WTC11 (cell line): ENCODE data around the gene COBLL1.

Source experiments
- ELF4 ChIP-seq: sonication (generic); formaldehyde crosslinking; IDR thresholded peaks from 2 replicates; pipeline ENCODE4 v1.8.1; 2022; ENCODE audit warnings: low read depth, mild to moderate bottlenecking, moderate library complexity, missing genetic modification reagents
- ETV6 ChIP-seq: sonication (generic); formaldehyde crosslinking; IDR thresholded peaks from 2 replicates; pipeline ENCODE4 v1.8.1; 2022; ENCODE audit warnings: mild to moderate bottlenecking, missing genetic modification reagents
- GABPB1 ChIP-seq: sonication (generic); formaldehyde crosslinking; IDR thresholded peaks from 2 replicates; pipeline ENCODE4 v1.8.1; 2023; ENCODE audit warnings: mild to moderate bottlenecking, missing genetic modification reagents
- NFYB ChIP-seq: sonication (generic); formaldehyde crosslinking; conservative IDR thresholded peaks from 2 replicates; pipeline ENCODE4 v1.8.0; 2022; ENCODE audit warnings: low read depth, missing genetic modification reagents
- SP1 ChIP-seq: sonication (generic); formaldehyde crosslinking; conservative IDR thresholded peaks from 2 replicates; pipeline ENCODE4 v1.8.1; 2022; ENCODE audit warnings: missing genetic modification reagents
- ZNF138 ChIP-seq: sonication (generic); formaldehyde crosslinking; conservative IDR thresholded peaks from 2 replicates; pipeline ENCODE4 v1.8.1; 2022; ENCODE audit warnings: mild to moderate bottlenecking, moderate library complexity, missing genetic modification reagents
- ZNF671 ChIP-seq: fragments of 250-450 bp; sonication (Bioruptor Pico); IDR thresholded peaks from 2 replicates; pipeline ENCODE4 v1.8.0; 2021; ENCODE audit warnings: mild to moderate bottlenecking
- TF ChIP-seq, protein P1 (sequence below): fragments of 200-600 bp; IDR thresholded peaks from 2 replicates; pipeline ENCODE4 v1.8.0; 2022; ENCODE audit warnings: antibody characterized with exemption
- TF ChIP-seq, protein P2 (sequence below): sonication (generic); formaldehyde crosslinking; IDR thresholded peaks from 2 replicates; pipeline ENCODE4 v1.8.1; 2022; ENCODE audit warnings: low read depth, missing genetic modification reagents, borderline replicate concordance
- TF ChIP-seq, protein P3 (sequence below): sonication (generic); formaldehyde crosslinking; IDR thresholded peaks from 2 replicates; pipeline ENCODE4 v1.8.1; 2022; ENCODE audit warnings: mild to moderate bottlenecking, moderate library complexity, missing genetic modification reagents
- TF ChIP-seq, protein P4 (sequence below): sonication (generic); formaldehyde crosslinking; conservative IDR thresholded peaks from 2 replicates; pipeline ENCODE4 v1.8.1; 2022; ENCODE audit warnings: mild to moderate bottlenecking, missing genetic modification reagents

DNA sequence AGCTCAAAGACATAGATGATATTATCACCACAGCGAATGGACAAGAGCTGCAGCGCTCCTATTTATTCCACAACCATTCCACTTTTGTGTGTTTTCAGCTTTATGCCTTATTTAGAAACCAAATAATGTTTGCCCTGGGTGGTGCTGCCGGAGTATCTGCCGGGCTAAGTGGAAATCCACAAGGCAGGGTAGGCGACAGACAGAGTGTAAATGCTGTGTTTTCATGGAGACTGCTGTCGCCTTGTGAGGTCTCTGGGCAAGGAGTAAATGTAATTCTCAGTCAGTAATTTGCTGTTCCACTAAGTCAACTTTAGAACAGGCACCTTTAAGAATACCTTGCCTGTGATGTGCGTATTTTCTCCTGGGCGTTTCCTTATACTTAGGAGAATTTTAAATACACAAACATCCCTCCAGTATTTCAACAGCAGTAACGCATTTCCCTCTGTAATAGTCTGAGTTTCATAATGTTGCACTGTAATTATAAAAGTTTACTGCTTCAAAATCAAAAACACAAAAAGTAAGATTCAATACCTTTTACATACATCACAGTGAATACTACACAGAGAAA, 60.9 kb downstream of the COBLL1 start:
- TF ChIP-seq, protein P1, sequence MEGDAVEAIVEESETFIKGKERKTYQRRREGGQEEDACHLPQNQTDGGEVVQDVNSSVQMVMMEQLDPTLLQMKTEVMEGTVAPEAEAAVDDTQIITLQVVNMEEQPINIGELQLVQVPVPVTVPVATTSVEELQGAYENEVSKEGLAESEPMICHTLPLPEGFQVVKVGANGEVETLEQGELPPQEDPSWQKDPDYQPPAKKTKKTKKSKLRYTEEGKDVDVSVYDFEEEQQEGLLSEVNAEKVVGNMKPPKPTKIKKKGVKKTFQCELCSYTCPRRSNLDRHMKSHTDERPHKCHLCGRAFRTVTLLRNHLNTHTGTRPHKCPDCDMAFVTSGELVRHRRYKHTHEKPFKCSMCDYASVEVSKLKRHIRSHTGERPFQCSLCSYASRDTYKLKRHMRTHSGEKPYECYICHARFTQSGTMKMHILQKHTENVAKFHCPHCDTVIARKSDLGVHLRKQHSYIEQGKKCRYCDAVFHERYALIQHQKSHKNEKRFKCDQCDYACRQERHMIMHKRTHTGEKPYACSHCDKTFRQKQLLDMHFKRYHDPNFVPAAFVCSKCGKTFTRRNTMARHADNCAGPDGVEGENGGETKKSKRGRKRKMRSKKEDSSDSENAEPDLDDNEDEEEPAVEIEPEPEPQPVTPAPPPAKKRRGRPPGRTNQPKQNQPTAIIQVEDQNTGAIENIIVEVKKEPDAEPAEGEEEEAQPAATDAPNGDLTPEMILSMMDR: no peak
- TF ChIP-seq ZNF138 (CRISPR knock-in tag): no peak
- TF ChIP-seq ZNF671 (CRISPR knock-in tag): no peak
- no peak for TF ChIP-seq SP1 (CRISPR knock-in tag)
- no peak for TF ChIP-seq NFYB (CRISPR knock-in tag)
- no peak for TF ChIP-seq GABPB1 (CRISPR knock-in tag)
- TF ChIP-seq, protein P2, sequence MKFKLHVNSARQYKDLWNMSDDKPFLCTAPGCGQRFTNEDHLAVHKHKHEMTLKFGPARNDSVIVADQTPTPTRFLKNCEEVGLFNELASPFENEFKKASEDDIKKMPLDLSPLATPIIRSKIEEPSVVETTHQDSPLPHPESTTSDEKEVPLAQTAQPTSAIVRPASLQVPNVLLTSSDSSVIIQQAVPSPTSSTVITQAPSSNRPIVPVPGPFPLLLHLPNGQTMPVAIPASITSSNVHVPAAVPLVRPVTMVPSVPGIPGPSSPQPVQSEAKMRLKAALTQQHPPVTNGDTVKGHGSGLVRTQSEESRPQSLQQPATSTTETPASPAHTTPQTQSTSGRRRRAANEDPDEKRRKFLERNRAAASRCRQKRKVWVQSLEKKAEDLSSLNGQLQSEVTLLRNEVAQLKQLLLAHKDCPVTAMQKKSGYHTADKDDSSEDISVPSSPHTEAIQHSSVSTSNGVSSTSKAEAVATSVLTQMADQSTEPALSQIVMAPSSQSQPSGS: no peak
- TF ChIP-seq ELF4 (CRISPR knock-in tag): no peak
- TF ChIP-seq, protein P3, sequence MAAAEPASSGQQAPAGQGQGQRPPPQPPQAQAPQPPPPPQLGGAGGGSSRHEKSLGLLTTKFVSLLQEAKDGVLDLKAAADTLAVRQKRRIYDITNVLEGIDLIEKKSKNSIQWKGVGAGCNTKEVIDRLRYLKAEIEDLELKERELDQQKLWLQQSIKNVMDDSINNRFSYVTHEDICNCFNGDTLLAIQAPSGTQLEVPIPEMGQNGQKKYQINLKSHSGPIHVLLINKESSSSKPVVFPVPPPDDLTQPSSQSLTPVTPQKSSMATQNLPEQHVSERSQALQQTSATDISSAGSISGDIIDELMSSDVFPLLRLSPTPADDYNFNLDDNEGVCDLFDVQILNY: no peak
- TF ChIP-seq, protein P4, sequence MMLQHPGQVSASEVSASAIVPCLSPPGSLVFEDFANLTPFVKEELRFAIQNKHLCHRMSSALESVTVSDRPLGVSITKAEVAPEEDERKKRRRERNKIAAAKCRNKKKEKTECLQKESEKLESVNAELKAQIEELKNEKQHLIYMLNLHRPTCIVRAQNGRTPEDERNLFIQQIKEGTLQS: no peak
- TF ChIP-seq ETV6 (CRISPR knock-in tag): no peak
